Activated T-cell treated with anti-CD3 and anti-CD28 coated beads, Interleukin-2, amount 50 U/mL, for 4 hours (primary cell): ENCODE measurements around the gene PTK7. TPM values are rescaled to one million over a fixed set of nuclear protein-coding genes. Genes with fewer than 3 reads are reported as not detected.

ENCODE experiments used
- ATAC-seq, 2 donors: fragments of 200-7000 bp; cut with Tn5 transposase; one replicate each; pipeline ENCODE4 v1.10.0; 2021
- DNase-seq: peaks from one replicate; pipeline ENCODE4 v3.0.0-alpha.2; 2020
- H3K27me3 Mint-ChIP-seq: one replicate; pipeline ENCODE4 v1.8.0; 2021; ENCODE audit warnings: low read depth, mixed read lengths
- H3K36me3 Mint-ChIP-seq: one replicate; pipeline ENCODE4 v1.8.0; 2022; ENCODE audit warnings: mixed read lengths; ENCODE audit not compliant: insufficient read depth
- H3K4me1 Mint-ChIP-seq: one replicate; pipeline ENCODE4 v1.8.0; 2021; ENCODE audit warnings: low read depth, mixed read lengths
- H3K4me3 Mint-ChIP-seq: one replicate; pipeline ENCODE4 v1.8.0; 2021; ENCODE audit warnings: mild to moderate bottlenecking, moderate library complexity, mixed read lengths
- H3K9me3 Mint-ChIP-seq: one replicate; pipeline ENCODE4 v1.8.0; 2021; ENCODE audit warnings: mixed read lengths
- total RNA-seq, 3 donors: library from RNA; stranded (reverse); gene quantifications; one replicate each; pipeline ENCODE4 v1.2.1, GENCODE V29; 2021

PTK7 gene
- total RNA-seq, 3 donors from 2014 or later = 1.3 to 4.3 (median 1.9) TPM

GRCh38 chr6:43089467-43089866 lies 13.4 kb downstream of the PTK7 start:
- H3K36me3 Mint-ChIP-seq = no peaks in the 10 kb centered on the region
- ATAC-seq (no peak), DNase-seq (no peak)
- no peaks in the 10 kb centered on the region for H3K9me3 Mint-ChIP-seq
- H3K27me3 Mint-ChIP-seq = no peaks in the 10 kb centered on the region
- peaks cover 21% of the 10 kb centered on the region for H3K4me1 Mint-ChIP-seq
- no peak overlapping the region for H3K4me3 Mint-ChIP-seq

GRCh38 chr6:43089874-43090558 lies 13.9 kb downstream of the PTK7 start:
- no peak overlapping the region for H3K4me3 Mint-ChIP-seq
- ATAC-seq (no peak), DNase-seq (no peak)
- no peaks in the 10 kb centered on the region for H3K36me3 Mint-ChIP-seq
- no peaks in the 10 kb centered on the region for H3K9me3 Mint-ChIP-seq
- H3K27me3 Mint-ChIP-seq = no peaks in the 10 kb centered on the region
- H3K4me1 Mint-ChIP-seq = peaks cover 21% of the 10 kb centered on the region

- H3K4me3 Mint-ChIP-seq = no peak overlapping the region
- no peak for DNase-seq
Observed at GRCh38 chr6:43090559-43090956, 14.4 kb downstream of the PTK7 start.

GRCh38 chr6:43091020-43091419 lies 14.9 kb downstream of the PTK7 start:
- no peak overlapping the region for H3K4me3 Mint-ChIP-seq
- H3K27me3 Mint-ChIP-seq = no peaks in the 10 kb centered on the region
- no peak for ATAC-seq
- DNase-seq = no peak
- H3K4me1 Mint-ChIP-seq = peaks cover 21% of the 10 kb centered on the region
- no peaks in the 10 kb centered on the region for H3K36me3 Mint-ChIP-seq
- H3K9me3 Mint-ChIP-seq = no peaks in the 10 kb centered on the region

More at GRCh38 chr6:43090559-43090956, 14.4 kb downstream of the PTK7 start:
- Mint-ChIP-seq H3K9me3 (no peaks in the 10 kb centered on the region), H3K27me3 (no peaks in the 10 kb centered on the region), H3K36me3 (no peaks in the 10 kb centered on the region), H3K4me1 (peaks cover 22% of the 10 kb centered on the region)
- no peak for ATAC-seq

- H3K27me3 Mint-ChIP-seq = no peaks in the 10 kb centered on the region
- ATAC-seq (no peak), DNase-seq (no peak)
- H3K4me1 Mint-ChIP-seq = peaks cover 16% of the 10 kb centered on the region
- no peaks in the 10 kb centered on the region for H3K9me3 Mint-ChIP-seq
- no peaks in the 10 kb centered on the region for H3K36me3 Mint-ChIP-seq
- H3K4me3 Mint-ChIP-seq = no peak overlapping the region
Observed at GRCh38 chr6:43091436-43091991, 15.4 kb downstream of the PTK7 start.

GRCh38 chr6:43092635-43093034 lies 16.5 kb downstream of the PTK7 start:
- Mint-ChIP-seq H3K4me1 (peaks cover 16% of the 10 kb centered on the region), H3K9me3 (no peaks in the 10 kb centered on the region), H3K36me3 (no peaks in the 10 kb centered on the region), H3K27me3 (no peaks in the 10 kb centered on the region), H3K4me3 (no peak overlapping the region)
- no peak for ATAC-seq
- no peak for DNase-seq

GRCh38 chr6:43093436-43094289 lies 17.5 kb downstream of the PTK7 start:
- Mint-ChIP-seq H3K9me3 (no peaks in the 10 kb centered on the region), H3K4me1 (peaks cover 16% of the 10 kb centered on the region), H3K4me3 (peak overlapping the region; percentile 14), H3K36me3 (no peaks in the 10 kb centered on the region), H3K27me3 (no peaks in the 10 kb centered on the region)
- no peak for DNase-seq
- peak; percentile 23 to 38 for ATAC-seq

GRCh38 chr6:43095939-43096338 lies 19.8 kb downstream of the PTK7 start:
- no peak overlapping the region for H3K4me3 Mint-ChIP-seq
- ATAC-seq (no peak), DNase-seq (no peak)
- no peaks in the 10 kb centered on the region for H3K27me3 Mint-ChIP-seq
- H3K4me1 Mint-ChIP-seq = peaks cover 16% of the 10 kb centered on the region
- no peaks in the 10 kb centered on the region for H3K9me3 Mint-ChIP-seq
- no peaks in the 10 kb centered on the region for H3K36me3 Mint-ChIP-seq

GRCh38 chr6:43096451-43097097 lies 20.5 kb downstream of the PTK7 start:
- H3K27me3 Mint-ChIP-seq = no peaks in the 10 kb centered on the region
- H3K4me1 Mint-ChIP-seq = peaks cover 16% of the 10 kb centered on the region
- no peak for DNase-seq
- no peaks in the 10 kb centered on the region for H3K9me3 Mint-ChIP-seq
- H3K4me3 Mint-ChIP-seq = no peak overlapping the region
- H3K36me3 Mint-ChIP-seq = no peaks in the 10 kb centered on the region
- ATAC-seq = no peak

GRCh38 chr6:43097098-43097489 lies 21.0 kb downstream of the PTK7 start:
- ATAC-seq (no peak), DNase-seq (no peak)
- Mint-ChIP-seq H3K4me1 (peaks cover 16% of the 10 kb centered on the region), H3K36me3 (no peaks in the 10 kb centered on the region), H3K4me3 (no peak overlapping the region), H3K9me3 (no peaks in the 10 kb centered on the region), H3K27me3 (no peaks in the 10 kb centered on the region)

- no peak for ATAC-seq
- DNase-seq = no peak
- no peaks in the 10 kb centered on the region for H3K36me3 Mint-ChIP-seq
- H3K4me1 Mint-ChIP-seq = peaks cover 16% of the 10 kb centered on the region
- H3K9me3 Mint-ChIP-seq = no peaks in the 10 kb centered on the region
- no peak overlapping the region for H3K4me3 Mint-ChIP-seq
- no peaks in the 10 kb centered on the region for H3K27me3 Mint-ChIP-seq
Observed at GRCh38 chr6:43097502-43097901, 21.4 kb downstream of the PTK7 start.

- Mint-ChIP-seq H3K4me1 (peaks cover 2% of the 10 kb centered on the region), H3K27me3 (no peaks in the 10 kb centered on the region), H3K4me3 (no peak overlapping the region), H3K9me3 (no peaks in the 10 kb centered on the region), H3K36me3 (no peaks in the 10 kb centered on the region)
- DNase-seq (no peak), ATAC-seq (no peak)
Observed at GRCh38 chr6:43101497-43101896, 25.4 kb downstream of the PTK7 start.

GRCh38 chr6:43103253-43103876 lies 27.3 kb downstream of the PTK7 start:
- H3K9me3 Mint-ChIP-seq = no peaks in the 10 kb centered on the region
- peaks cover 2% of the 10 kb centered on the region for H3K4me1 Mint-ChIP-seq
- ATAC-seq (no peak), DNase-seq (no peak)
- no peaks in the 10 kb centered on the region for H3K36me3 Mint-ChIP-seq
- no peaks in the 10 kb centered on the region for H3K27me3 Mint-ChIP-seq
- no peak overlapping the region for H3K4me3 Mint-ChIP-seq
